HG03175 (cell line): Measurements from ENCODE around the gene UGT1A7.

Source experiments
- ATAC-seq: cut with Tn5 transposase; IDR thresholded peaks from one replicate; pipeline ENCODE4 v1.9.1; 2021; ENCODE audit warnings: mild to moderate bottlenecking, moderate library complexity; ENCODE audit not compliant: unreplicated experiment

UGT1A7 gene

DNA sequence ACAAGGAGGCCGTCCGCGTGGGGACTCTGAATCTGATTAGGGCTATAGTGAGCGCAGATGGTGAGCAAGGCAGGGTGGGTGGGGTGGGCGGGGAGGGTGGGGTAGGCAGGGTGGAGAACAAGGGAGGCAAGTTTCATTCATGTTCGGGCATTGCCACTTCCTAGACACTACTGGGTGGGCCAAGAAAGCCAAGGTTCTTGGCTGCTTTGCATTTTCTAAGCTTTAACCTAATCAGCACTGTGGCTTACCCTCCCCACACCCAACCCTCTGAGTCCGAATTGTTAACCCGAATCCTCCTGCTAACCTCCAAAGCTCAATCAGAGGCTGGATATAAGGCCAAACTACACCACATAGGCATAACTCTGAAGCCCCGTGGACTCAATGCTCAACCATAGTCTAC is 114.6 kb downstream of the UGT1A7 start:
- no peak for ATAC-seq

DNA sequence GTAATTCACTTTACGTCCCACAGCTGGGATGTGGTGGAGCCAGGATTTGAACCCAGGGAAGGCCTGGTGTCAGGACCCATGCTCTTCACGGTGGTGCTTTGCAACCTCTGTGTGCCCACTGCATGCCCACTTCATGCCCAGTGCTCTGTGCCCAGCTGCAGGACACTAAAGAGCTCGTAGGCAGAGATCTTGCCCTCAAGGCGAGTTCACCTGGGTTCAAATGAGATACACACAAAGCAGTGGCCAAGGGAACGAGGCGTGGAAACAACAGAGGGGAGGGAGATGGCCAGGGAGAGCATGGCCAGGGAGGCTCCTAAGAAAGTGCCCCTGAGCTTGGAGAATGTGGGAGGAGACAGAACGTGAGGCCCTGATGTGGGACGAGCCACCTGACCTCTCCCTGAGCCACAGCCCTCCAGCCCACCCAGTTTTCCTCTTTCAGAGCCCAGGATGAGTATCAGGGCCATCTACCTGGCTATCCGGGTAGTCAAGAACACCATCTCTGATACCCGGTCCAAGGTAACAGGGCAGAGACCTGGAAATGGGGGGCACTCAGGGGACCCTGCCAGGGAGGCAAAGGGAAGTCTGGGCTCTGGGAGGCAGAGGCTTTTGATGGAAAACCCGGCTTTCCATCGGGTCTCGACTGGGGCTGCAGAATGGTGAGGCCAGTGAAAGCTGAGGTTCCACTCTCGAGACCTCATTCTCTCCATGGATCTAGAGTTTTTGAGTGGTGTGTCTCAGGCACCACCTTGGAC is 116.8 kb downstream of the UGT1A7 start:
- ATAC-seq = no peak

DNA sequence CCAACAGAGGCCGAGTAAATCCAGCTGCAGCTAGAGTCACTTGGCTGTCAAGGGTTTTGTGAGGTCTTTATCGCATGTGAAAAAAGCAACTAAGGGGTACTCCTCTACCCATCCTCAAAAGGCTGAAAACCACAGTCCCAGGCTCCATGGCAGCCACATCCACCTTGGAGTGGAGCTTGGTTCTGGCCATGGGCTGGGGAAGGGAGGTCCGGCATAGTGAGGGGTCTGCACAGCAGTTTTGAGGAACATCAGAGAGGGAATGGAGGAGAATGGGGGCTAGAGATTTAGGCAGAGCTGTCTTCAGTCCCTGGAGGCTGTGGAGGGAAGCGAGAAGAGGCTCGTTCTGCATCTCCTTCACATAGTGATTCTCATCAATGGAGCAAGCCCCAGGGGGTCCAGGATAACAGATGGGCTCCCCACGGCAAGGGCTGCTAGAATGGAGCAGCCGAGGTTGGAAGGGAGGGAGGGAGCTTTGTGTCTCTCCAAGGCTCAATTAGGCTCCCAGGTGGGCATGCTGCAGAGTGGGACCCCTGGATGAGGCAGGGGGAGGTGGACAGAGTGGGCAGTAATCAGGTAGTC is 117.5 kb downstream of the UGT1A7 start:
- no peak for ATAC-seq

DNA sequence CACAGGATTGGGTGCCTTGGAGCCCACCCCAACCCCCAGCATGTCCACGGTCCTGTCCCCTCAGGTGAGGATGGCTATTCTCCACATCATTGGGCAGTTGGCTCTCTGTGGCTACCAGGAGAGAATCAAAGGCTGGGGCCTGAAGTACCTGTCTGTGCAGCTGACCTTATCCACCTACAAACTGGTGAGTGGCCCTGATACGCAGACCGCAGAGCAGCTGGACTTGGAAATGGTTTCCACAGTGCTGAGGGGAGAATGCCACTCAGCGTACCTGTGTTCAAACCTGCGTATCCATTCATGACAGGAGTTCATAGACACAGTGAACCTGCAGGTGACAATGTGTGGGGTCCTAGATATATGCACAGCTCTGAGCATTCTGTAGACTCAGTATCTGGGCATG is 118.0 kb downstream of the UGT1A7 start:
- no peak for ATAC-seq

DNA sequence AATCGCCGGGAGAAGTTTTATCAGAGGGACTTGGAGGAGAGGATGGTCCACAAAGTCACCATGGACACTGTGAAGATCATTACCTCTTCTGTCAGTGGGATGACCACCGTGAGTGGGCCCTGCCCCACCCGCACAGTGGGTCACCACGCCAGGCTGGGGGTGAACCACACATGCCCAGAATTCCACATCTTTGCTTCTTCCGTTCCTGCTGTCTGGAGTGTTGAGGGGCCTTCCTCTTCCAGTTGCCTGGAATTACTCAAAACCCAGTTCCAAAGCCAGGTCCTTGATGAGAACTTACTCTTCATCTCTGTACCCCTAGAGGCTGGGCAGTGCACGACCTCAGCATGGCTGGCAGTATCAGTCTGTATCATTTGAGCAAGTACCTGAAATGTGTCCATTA is 118.5 kb downstream of the UGT1A7 start:
- ATAC-seq = no peak

DNA sequence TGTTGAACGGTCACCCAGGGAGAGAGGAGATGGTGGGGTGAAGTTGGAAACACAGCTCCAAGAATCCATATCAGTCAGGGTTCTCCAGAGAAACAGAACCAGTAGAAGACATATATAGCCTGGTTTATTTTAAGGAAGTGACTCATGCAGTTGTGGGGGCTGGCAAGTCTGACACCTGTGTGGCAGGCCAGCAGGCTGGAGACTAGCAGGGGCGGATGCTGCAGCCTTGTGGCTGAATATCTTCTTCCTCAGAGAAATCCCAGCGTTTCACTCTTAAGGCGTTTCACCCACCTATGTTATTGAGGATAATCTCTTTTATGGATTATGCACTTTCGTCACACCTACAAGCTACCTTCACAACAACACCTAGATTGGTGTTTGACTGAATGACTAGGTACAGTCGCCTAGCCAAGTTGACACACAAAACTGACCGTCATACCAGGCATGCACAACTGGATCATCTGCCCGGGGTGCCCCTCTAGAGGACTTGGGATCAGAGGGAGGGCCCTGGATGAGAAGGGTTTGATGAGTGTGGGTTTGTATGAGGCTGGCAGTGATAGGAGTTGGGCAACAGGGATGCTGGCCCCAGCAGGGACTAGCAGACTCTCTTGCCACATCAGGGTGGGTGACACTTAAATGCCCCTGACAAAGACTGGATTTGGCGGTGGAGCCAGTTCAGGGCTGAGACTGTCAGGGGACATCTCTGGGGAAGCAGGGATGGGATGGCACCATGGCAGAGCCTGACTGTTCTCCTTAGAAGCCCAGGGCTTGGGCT is 119.8 kb downstream of the UGT1A7 start:
- no peak for ATAC-seq

DNA sequence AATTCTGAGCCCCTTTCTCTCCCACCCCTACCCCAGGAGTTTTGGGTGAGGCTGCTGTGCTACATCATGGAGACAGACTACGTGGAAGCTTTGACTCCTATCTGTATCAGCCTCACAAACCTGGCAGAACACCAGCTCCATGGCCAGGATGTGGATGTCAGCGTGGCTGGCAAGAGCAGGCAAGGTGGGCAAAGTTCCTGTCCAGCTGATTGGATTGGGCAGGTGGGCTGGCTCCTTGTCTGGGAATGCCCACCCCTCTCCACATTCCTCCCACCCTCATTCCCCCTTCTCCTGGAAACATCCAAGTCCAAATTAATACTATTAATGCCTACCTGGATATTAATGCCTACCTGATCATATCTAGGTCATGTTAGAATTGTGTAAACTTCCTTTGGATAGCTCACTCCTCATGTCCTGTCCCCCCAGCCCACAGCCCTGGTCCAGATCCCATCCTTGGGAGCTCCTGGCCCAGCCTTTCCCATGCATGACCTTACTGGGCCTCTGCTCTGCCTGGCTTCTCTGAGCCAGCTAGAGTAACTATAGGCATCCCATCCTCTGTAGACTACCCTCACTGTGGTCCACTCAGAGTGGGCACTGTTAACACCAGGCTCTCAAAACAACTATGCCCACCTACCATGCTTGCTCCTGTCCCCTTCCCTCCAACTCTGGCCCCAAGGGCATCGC is 120.6 kb downstream of the UGT1A7 start:
- ATAC-seq = no peak

DNA sequence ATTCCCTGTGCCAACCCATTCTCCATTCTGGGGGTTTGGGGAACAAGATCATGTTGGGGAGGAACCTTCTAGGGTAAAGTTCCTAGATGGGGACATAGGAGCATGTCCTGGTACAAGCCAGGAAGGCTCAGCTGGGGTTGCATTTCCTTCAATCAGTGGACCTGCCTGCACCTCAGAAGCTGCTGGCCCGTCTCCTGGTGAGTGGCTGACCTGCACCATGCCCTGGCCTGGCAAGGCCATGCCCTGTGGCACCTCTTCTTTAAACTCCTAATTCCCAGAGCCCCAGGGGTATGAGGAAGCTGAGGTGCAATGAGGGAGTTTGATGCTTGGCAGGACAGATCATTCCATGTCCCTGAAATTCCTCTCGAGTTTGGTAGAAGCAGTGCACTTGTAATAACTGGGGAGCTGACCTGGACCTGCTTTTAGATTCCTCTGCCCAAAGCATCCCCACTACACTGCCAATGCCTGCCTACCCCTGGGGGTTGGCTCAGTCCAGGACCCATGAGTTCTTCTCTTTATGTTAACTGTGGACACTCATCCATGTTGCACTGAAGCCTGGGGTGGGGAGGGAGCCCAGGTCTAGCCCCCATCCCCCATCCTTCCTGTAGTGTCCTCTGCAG is 121.7 kb downstream of the UGT1A7 start:
- ATAC-seq = no peak

DNA sequence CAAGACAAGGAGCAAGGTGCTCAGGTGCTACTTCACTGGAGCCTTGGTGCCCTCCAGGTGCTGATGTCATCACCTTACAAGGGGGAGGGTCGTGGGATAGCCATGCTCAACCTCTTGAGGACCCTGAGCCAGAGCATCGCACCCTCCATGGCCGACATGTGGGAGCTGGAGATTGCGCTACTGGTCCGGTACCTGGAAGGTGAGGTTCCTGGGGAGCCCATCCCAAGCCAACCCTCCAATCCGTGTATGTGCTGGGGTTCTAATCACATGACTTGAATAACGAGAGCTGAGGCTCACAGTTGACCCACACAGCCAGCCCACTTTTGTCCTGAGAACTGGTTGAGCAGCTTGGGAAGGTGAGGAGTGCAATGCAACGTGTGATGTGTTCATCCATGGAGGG is 122.3 kb downstream of the UGT1A7 start:
- no peak for ATAC-seq

DNA sequence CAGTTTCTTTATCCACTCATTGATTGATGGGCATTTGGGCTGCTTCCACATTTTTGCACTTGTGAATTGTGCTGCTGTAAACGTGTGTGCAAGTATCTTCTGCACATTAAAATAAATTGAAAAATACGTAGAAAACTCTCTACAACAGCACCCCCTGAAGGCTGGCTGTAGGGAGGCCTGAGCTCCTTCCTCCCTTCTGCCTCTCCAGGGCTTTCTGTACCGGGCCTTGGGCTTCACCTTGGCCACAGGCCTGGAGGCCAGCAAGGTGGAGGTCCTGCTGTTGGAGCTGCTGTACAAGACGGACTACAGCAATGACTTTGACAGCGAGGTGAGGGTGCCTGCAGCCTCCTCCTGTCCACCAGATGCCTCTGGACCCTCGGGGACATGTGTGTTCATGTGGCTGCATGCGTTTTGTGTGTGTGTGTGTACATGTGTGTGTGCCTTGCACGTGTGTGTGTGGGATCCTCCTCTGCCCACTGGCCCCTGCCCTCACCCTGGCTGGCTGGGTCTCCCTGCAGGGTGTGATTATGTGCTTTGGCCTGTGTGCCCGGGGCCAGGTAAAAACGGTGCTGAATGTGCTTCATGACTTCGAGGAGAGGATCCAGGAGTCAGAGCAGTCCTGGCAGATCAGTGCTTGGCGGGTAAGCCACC is 125.6 kb downstream of the UGT1A7 start:
- no peak for ATAC-seq

DNA sequence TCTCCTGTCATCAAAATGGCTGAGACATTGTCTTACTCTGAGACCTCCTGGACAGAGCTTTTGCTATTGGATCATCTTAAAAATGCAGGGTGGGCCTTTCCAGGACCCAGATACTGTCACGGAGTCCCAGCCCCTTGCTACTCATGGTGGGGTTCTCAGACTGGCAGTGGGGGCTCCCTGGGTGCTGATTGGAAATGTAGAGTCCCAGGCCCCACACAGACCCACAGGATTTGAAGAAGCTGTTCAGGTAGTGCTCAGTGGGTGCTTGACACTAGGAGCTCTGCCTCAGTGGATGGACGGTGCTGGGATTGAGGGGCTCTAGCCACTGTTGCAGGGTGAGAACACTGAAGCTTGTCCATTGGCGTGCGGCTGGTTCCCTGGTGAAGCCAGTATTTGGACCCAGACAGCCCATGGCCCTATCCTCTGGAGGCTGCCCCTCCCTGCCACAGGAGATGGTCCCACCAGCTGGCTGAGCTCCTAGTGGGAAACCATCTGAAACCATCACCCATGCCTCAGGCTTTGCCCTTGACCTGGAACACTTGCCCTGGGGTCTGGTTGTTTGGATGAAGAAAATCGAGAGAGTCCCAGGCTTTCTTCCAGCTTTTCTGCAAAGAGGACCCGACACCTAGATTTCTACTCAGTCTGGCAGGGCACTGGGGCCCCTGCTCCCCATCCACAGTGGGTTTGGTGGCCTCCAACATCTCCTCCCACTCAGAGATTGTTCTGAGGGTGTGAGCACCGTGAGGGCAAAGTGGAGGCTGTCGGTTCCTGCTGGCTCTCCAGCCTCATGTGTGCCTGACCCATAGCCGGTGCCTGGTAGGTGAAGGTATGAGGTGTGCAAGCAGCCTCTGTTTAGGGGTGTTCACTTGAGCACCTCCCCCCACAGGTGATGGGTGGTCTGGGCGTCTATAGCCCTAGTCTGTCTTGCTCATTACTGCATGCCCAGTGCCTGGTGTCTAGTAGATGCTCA is 126.5 kb downstream of the UGT1A7 start:
- no peak for ATAC-seq

DNA sequence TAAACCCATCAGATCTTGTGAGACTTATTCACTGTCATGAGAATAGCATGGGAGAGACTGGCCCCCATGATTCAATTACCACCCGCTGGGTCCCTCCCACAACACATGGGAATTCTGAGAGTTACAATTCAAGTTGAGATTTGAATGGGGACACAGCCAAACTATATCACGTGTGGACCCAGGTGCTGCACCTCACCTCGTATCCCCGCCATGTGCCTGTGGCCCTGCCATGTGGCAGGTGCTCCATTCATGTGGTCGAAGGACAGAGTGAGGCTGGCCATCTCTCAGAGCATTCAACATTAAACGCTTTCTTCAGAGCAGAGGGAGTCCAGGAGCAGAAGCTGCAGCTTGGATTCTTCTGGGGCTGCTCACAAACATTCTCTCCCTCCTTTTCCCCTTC is 128.7 kb downstream of the UGT1A7 start:
- no peak for ATAC-seq

DNA sequence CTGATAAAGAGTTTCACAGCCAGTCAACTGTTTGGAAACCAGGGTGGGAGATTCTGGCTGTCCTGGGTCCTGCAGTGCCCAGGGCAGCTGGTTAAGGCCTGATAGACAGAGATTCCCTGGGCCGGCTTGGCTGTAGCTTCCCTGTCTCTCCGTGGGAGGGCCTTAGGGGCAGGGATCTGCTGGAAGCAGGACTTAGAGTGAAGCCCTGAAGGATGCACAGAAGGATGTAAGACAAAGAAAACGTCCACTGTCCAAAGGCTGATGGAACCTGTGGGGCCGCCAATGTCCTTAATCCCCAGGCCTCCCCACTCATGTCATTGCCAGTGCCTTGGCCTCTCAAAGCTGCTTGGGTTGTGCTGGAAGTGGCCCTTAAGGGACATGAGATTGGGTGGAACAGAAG is 129.4 kb downstream of the UGT1A7 start:
- no peak for ATAC-seq

DNA sequence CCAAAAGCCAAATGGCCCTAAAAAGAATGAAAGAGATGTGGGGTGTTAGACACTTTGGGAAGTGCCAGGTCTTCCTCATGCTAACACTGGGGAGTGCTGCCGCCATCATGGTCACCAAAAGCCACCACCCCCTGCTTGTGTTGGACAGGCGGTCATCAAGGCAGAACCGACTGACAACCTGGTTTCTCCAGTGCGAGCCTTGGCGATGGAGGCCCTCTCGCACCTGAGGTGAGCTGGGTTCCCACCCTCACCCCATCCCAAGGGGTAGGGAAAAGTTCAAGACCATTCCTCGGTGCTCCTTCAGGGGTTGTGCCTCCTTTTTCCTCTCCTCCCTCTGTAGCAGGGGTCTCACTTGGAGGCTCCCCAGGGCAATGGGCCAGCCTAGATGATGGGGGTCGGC is 130.0 kb downstream of the UGT1A7 start:
- no peak for ATAC-seq

DNA sequence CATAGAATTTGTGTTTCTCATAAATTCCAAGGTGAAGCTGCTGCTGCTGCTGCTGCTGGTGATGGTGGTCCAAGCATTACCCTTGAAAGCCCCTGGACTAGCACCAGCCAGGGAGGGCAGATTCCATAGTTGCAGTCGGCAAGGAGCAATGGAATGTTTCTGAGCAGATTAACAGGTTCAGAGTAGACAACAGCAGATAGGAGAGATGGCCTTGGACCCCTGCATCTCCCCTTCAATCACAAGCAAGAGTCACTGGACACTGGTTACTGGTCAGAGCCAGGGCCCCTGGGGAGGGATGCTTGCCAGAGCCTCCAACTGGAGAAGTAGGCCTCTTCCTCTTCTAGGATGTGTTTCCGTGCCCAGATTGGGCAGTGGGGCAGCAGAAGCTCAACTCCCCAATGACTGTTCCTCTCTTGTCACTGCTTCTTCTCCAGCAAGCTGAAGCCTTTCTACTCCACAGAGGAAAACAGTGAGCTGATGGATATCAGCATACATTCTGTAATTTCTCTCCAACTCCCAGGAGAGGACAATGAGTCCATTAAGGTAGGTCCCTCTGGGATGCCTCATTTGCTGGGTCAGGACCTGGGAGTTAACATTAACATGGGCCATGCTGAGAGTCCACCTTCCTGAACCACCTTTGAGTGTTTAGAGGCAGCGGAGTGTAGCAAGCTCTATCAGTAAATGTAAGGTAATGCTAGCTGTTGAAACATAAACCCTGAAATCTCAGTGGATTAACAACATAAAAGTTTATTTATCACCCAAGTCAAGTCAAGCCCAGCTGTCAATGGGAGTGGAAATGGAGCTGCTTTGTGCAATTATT is 131.7 kb downstream of the UGT1A7 start:
- ATAC-seq = no peak

DNA sequence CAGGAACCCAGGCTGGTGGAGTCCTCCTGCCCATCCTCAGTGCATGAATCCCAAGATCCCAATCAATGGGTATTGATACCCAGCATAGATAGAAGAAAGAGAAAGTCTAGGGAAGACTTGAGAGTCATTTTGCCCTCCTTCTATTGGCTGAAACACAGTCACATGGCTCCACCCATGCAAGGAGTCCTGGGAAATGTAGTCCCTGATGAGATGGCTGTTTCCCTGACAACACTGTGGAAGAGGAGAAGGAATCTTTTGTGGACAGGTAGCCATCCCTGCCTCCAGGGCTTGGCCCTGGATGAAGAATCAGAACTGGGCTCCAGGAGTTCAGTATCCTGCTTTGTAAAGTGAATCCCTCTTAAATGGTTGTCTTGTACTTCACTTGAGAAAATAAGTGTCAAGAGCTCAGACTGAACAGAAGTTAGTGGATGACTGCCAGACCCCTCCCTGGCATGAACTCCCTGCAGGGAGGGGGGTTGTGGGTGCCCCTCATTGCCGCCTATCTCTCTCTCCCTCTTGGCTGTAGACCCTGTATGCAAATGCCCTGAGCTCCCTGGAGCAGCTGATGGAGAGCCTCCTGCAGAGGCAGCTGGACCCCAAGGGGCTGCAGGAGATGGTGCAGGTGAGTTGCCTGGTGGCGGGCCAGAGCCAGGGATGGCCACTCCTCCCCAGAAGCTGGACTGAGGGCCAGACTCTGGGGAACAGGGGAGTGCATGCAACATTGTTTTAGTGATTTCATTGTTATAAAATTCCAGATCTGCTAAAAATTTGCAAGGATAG is 132.5 kb downstream of the UGT1A7 start:
- ATAC-seq = no peak

DNA sequence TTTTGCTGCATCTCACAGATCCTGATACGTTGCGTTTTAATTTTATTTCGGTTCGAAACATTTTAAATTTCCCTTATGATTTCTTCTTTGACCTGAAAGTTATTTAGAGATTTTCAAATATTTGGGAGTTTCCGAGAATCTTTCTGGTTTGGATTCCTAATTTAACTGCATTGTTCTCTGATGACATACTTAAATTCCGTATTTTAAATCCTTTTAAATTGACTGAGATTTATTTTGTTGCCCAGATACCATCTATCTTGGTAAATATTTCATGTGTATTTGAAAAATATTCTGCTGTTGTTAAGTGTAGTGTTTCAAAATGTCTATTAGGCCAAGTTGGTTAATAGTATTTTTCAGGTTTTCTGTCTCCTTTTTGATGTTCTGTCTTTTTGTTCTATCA is 134.2 kb downstream of the UGT1A7 start:
- ATAC-seq = no peak

DNA sequence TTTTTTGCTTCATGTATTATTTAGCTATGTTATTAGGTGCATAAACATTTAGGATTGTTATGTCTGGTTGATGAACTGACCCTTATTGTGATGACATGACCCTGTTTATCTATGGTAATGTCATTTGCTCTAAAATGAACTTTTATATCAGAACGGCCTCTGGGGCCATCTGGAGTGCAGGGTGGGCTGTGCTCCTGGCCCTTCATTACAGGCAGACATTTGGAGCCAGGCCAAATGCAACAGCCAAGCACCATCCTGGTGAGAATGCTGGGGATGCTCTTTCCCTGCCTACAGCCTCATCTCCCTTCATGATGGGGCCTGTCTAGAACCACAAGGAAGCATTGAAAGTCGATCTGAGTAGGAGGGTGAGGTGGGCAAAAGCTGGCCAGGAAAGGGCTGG is 134.6 kb downstream of the UGT1A7 start:
- ATAC-seq = no peak
